Measurements from ENCODE around the gene CNNM3.
"Not testable (repeated sequence)": the region's sequence is repeated elsewhere in the genome, so short reads cannot be mapped to it uniquely, and the experiment has no call there.

CNNM3 gene

DNA sequence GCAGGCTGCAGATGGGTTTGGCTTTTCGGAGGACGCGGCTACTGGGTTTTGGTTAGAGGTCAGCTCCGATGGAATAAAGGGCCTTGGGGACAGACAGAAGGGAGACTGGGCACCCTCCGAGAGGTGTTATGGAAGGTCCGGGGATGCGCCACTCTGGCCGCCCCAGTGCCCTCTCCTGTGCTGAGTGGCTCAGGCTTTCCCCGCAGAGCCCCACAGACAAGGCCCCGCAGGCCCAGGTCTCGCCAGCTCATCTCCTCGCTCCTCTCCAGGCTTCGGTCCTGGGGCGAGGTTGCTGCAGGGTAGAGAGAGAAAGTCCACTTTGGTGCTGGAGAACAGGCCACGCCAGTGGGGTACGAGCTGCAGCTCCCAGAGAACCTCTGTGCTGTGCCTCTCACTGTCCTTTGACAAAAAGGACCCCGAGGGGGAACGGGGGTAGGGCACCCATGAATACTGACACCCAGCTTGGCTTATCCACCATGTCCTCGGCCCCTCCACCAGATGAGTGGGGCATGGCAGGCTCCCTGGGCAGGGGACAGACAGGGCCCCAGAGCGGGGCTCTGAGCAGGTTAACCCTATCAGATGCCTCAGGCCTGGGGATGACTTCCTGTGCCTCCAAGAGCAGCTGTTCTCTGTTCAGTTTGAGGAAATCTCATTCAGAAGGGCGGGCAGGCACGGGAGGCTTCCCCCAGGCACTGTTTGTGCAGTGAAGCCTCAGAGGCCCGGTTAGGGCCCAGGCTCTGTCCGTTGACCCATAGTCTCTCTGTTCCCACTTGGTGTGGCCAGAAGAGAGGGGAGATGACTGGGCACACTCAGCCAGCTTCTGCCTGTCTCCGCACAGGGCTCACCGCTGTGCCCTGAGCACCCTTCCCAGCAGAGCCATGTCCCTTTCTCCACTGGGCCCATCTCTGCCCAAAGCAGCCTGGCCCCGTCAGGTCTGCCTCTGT lies 15.7 kb upstream of the CNNM3 start:
- DNase-seq, result no peak

DNA sequence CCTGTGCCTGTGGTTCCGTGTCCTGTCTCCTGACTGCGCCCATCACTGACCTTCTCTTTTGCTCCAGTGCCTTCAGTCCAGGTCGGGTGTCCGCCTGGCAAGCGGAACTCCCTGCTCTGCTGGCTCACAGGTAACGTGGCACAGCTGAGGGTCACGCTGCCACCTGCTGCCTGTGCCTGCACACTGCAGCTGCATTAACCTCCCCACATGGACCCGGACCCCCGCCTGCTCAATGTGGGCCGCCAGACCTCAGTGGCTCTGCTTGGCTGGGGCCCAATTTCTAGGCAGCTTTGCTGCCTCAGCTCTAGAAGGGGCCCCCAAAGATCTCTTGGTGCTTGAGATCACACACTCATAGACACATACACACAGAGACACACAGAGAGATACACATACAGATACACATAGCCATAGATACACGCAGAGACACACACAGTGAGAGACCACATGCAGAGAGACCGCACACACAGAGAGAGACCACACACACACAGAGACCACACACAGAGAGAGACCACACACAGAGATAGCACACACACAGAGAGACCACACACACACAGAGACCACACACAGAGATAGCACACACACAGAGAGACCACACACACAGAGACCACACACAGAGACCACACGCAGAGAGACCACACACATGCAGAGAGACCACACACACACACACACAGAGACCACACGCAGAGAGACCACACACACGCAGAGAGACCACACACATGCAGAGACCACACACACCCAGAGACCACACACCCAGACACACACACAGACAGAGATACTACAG lies 14.9 kb upstream of the CNNM3 start:
- no peak for DNase-seq

DNA sequence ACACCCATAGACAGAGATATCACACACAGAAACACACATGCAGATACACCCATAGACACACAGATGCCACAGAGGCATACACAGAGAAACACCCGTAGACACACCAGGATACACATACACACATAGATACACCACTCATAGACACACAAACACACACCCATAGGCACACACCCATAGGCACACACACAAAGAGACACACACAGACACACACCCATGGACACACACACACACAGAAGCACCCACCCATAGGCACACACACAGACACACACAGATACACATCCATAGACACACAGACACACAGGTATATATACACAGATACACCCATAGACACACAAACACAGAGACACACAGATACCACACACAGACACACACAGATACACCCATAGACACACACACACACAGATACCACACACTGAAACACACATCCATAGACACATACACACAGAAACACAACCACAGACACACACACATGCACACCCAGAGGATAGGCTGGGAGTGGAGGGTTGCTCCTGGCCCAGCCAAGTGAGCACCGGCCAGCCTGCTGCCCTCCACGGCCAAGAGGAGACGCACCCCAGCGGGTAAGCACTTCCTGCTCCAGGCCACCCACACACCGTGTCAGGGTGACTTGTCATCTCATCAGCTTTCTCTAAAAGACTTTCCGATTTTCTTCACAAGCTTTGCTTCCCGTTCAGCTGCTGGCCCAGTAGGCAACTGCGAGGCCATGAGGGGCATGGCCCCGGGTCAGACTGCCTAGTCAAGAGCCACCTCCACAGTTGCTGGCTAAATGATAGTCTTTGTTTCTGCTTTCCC lies 14.1 kb upstream of the CNNM3 start:
- DNase-seq, result no peak

DNA sequence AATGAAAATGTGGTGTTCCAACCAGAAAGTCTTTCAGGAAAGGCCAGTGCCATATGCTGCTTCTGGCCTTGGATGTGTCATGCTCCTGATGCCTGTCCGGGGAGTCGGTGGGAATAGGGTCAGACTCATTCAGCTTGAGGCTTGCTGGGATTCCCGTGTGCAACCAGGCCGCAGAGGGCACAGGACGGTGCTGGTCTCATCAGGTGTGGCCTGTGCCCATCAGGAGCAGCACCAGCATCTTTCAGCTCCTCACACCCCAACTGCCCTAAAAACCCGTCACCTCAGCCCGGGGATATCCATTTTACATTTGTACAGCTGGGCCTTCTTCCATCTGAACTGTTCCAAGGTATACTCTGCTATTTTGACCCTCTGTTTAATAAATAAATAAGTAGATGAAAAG lies 13.3 kb upstream of the CNNM3 start:
- DNase-seq, result no peak

DNA sequence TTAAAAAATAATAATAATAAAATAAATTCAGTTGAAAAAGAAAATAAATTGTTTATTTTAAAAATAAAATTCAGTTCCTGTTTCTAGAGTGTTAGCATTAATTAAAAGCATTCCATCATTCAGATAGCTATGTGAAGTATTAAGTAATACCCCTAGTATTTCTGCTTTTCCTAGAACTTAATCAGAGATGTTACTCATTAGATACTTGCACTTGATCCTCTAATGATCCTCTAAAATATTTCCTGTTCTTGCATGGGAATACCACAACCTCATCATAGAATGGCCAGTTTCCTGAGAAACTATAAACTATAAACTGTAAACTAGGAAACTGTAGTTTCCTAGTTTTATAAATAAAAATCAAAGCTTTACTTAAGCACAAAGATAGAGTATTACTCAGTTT lies 11.1 kb upstream of the CNNM3 start:
- DNase-seq, result no peak

DNA sequence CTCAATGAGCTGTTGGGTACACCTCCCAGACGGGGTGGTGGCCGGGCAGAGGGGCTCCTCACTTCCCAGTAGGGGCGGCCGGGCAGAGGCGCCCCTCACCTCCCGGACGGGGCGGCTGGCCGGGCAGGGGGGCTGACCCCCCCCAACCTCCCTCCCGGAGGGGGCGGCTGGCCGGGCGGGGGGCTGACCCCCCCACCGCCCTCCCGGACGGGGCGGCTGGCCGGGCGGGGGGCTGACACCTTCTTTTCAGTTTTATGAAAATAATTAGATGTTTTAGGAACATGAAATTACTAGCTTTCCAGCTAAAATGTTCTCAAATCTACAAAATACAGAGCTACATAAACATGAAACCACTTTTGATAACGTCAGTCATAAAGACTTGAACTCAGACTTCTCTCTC lies 10.1 kb upstream of the CNNM3 start:
- DNase-seq, result not testable (repeated sequence)

DNA sequence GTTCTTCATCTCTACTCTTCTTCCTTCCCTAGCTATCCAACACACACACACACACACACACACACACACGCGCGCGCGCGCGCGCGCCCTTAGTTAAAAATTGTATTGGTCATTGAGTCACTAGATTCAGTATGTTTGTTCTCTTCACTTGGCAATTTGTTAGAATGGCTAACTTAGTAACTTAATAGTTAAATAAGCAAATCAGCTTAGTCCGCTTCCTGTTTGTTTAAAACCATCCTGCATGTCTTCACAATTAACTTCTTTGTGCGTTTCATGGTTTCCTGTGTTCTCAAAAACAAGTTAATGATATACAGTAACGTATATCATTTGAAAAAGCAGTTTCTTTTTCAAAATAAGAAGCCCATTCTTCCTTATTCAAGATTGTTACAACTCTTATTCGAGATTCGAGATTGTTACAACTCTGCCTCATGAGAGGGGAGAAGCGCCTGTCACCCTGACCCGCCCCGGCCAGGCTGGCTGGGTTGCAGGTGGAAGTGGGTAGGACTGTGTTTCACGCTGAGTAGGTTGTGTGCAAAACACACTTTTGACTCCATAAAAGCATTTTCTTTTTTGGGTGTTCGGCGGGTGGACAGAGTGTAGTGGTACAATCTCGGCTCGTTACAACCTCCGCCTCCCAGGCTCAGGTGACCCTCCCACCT lies 9.5 kb upstream of the CNNM3 start:
- DNase-seq, result no peak

DNA sequence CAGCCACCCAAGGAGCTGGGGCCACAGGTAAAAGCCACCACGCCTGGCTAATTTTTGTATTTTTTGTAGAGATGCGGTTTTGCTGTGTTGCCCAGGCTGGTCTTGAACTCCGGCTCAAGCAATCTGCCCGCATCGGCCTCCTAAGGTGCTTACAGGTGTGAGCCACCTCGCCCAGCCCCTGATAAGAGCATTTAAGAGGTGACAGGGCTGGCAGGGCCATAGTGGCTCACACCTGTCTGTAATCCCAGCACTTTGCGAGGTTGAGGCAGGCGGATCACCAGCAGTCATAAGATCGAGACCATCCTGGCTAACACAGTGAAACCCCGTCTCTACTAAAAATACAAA lies 9.0 kb upstream of the CNNM3 start:
- no peak for DNase-seq

DNA sequence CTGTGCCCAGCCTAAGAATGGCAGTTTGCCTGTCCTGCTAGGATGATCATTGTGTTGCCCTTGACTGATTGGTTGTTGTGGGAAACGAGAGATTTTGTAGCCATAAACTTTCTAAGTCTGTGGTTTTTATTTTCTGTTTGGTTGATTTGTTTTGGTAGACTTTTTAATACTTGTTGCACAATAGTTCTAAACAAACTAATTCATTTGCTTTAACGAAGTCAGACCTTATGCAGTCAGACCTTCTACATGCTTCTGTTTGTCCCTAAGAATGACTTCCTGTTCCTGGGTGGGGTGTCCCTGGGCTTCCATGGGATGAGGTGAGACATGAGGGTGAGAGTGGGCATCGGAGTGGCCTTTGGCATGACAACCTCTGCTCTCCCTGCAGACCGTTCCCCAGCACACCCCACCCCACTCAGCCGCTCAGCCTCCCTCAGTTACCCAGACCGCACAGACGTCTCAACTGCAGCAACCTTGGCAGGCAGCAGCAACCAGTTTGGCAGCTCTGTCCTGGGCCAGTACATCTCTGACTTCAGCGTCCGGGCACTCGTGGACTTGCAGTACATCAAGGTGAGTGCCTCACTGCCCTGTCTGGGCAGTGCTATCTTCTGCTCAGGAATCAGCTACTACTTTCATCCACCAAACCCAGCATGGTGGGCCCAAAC lies 7.8 kb upstream of the CNNM3 start:
- no peak for DNase-seq

DNA sequence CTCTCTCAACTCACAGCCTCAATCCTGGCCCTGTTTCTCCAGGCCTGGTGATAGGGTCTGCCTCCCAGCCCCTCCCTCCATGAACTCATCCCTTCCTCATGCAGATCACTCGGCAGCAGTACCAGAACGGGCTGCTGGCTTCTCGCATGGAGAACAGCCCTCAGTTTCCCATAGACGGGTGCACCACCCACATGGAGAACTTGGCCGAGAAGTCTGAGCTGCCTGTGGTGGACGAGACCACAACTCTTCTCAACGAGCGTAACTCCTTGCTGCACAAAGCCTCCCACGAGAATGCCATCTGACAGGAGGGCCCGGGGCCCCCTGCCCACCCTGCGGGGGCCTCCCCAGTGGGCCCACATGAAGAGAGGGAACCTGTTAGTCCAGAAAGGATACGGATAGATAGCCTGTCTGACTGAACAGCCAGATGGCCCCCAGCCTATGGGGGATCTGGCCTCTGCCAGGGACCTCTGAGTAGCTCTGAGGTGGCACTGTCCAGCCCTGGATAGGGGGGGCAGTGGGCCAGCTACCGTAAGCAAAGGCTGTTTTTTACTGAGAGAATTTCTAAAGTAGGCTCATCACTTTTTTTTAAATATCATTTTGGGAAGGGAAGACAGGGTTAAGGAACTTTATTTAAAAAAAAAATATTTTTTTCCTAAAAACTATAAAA lies 6.7 kb upstream of the CNNM3 start:
- DNase-seq, result no peak

DNA sequence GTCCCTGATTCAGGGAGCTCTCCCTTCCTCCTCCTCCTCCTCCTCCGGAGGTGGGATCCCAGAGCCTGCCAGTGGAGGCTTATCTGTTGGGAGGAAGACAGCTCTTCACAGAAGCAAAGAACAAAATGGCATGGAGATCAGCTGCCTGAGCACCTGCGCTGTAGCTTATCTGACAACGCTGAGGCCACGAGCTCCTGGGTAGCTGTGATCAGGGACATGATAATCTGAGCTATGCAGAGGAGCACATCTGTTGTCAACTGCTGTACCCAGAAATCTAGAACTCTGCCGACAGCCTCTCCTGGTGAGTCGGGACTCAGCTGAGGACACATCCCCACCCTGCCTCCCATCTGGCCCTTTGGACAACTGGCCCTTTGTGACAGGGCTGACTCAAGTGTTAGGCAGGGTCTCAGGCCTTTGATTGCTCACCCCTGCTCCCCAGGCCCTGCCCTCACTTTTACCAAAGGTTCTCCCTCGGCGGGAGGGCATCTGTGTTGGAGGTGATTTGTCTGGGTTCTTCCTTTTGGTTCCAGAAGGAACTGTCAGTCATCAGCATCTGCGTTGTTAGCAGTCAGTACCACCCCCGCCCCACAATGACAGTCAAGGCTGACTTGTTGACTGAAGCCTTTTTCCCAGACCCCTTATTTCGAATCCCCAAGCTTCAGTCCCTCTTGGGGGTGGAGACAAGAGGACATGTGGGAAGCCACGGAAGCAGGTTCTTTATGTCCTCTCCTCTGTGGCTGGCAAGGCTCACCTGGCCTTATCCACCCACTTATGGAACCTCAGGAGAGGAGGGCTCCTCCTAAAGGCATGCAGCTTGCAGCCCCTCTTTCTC lies 5.9 kb upstream of the CNNM3 start:
- no peak for DNase-seq

DNA sequence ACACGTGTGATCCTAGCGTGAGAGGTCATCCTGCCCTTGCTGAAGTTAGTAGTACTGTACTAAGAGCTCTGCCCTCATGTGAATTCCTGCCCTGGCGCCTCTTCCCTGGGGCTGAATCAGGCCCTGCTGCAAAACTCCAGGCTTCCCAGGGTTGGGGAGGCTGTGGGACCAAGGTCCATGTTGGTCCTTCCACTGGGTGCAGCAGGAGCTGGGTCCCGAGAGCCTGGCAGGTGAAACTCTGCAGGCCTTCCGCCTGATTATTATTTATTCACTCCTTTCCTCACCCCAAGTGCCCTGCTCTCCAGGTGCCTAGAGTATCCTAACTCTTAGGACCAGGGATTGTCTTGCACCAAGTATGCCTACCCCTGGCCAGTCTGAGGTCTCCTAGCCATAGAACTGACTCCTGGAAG lies 5.3 kb upstream of the CNNM3 start:
- DNase-seq, result no peak

DNA sequence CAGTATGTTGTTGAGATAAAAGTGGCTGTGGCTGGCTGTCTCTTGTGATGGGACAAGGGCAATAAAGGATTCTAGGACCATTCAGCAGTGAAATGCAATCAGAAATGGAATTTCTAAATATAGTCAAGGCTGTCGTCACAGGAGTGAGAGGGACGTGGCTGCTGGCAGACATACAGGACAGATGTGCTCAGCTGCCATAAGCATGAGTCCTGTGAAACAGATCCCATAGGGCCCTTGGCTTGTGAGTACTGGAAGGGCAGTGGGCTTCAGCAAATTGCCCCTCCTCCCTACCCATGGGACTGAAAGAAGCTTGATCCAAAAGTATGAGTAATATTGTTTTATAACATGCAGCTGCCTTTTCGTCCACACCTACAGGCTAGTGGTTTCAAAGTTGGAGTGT lies 4.2 kb upstream of the CNNM3 start:
- no peak for DNase-seq

DNA sequence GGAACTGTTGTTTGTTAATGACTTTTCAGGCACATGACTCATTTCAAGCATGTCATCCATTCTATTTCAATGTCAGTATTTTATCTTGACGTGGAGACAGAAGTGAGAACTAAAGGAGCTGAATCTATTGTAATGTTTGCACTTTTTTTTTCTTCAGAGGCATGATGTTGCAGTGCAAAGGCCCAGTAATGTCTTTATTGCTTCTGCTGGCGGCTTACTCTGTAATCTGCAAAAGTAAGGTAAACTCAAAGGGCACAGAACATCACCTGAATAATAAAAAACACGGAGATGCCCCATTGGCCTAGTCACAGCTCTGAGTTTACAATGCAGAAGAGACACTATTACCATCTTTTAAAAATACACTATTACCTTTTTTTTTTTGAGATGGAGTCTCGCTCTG lies 2.4 kb upstream of the CNNM3 start:
- DNase-seq, result no peak

DNA sequence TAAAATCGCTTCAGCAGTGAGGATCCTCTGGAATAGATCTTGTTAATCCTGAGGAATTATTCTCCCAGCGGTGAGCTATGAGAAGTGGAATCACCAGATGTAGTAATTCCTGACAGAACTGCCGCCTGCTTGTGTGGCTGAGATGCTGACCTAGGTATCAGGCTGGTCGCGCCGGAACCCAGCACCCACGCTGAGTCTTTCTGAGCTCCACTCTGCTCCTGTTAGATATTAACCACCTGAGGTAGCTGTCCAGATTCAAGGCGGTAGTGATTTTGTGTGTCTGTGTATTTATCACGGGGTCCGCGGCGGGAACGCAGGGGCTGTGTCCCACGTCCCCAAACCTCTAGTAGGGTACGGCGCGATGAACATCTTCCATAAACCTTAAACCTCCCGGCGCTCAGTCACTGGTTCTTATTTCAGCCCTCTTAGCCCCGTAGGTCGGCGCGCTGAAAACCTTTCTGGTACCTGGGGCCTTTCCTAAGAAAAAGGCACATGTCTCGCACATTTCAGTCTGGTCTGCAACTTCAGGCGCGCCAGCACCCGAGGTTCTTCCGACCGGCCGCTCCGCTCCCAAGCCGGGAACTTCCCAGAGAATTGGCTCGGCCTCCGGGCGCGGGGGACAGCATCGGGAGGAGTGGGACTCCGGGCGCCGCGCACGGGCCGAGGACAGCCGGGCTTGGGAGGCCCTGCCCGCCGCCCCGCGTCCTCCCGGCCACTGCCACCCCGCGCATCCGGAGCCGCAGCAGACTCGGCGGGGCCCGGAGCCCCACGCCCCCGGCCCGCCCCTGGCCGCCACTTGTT lies 542 bp upstream of the CNNM3 start:
- DNase-seq, result no peak

DNA sequence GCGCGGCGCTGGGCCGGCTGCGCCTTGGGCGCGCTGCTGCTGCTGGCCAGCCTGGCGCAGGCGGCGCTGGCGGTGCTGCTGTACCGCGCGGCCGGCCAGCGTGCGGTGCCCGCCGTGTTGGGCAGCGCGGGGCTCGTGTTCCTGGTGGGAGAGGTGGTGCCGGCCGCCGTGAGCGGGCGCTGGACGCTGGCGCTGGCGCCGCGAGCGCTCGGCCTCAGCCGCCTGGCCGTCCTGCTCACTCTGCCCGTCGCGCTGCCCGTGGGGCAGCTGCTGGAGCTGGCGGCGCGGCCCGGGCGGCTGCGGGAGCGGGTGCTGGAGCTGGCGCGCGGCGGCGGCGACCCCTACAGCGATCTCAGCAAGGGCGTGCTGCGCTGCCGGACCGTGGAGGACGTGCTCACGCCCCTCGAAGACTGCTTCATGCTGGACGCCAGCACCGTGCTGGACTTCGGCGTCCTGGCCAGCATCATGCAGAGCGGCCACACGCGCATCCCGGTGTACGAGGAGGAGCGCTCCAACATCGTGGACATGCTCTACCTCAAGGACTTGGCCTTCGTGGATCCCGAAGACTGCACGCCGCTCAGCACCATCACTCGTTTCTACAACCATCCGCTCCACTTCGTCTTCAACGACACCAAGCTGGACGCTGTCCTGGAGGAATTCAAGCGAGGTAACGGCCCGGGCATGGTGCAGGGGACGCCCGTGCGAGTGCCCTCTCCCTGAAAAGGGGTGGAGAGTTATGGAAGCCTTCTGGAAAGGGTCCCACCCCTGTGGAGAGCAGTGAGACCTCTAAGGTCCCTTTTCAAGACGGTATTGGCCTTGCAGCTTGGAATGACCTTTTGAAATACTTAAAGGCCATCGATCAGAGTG lies 1.0 kb downstream of the CNNM3 start:
- DNase-seq, result no peak

DNA sequence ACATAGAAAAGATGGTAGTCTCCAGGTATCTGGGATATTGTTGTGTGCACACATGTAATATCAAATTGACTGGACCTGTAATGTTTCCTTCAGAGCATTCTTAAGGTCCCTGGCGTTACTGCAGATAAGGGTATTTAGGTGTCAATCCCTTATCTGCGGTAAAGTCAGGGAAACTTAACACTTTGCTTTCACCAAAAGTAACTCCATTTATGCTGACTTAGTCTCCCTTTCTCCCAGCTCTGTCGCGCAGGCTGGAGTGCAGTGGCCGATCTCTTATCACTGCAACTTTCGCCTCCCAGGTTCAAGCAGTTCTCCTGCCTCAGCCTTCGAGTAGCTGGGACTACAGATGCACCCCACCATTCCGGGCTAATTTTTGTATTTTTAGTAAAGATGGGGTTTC lies 1.8 kb downstream of the CNNM3 start:
- no peak for DNase-seq

DNA sequence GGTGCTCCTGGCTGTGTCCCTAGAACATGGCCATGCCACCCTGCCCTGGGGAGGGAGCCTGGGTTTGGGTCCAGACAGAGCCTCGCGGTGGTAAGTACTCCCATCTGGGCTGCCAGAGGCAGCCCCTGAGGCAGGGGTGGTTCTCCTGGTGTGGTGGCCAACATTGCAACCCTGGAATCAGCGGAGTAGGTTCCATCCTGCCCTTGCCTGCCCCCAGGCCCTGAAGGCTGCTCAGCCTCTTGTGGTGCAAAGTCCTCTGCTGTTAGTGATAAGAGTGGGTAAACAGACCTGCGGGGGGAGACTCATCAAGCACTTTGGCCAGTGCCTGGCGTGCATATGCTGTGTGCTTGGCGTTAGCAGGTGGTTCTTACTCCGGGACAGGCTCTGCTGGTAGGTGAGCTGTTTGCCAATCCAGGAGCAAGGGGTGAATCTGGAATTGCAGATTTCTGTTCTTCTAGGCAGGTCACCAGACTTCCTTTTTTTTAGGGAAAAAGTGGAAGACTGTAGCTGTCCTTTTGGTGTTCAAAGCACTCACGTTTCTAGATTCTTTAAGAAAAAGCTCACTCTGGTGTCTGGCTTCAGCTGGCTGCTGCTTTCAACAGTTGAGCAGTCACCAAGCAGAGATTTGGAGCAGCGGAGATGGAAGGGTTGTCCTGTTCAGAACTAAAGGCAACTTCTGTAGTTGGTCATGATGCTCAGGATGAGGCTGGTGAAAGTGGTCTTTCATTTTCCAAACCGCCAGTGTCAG lies 3.2 kb downstream of the CNNM3 start:
- DNase-seq, result no peak
